ENCODE data around the gene CARS2.
A peak's percentile ranks its signal among the peaks of the same experiment; 100 is the strongest.
"Not testable (repeated sequence)": the region's sequence is repeated elsewhere in the genome, so short reads cannot be mapped to it uniquely, and the experiment has no call there.

CARS2 gene

GRCh38 chr13:110700641-110701040, 5.3 kb downstream of the CARS2 start:
- TF ChIP-seq POLR2A (IDR thresholded peaks at IDR 0.05; ENCODE audit: low read depth, low read length): no peak
- no peak for FAIRE-seq
- DNase-seq (ENCODE audit: insufficient read length, low spot score): no peak

DNA sequence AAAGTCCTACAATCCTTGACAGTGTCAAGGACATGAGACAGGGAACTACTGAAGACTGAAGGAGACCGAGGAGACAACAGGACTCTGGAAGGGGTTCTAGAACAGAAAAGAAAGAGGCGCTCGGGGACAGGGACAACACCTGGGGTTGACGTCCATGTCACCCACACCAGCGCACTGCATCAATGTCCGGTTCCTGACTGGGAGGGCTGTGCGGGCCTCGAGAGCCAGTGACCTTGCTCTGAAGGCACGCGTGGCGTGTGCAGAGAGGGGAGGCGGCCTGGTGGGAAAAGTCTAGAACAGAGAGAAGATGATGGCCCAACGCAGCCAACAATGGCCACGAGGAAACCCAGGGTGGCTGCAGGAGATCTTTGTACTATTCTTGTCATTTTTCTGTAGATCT, 5.7 kb downstream of the CARS2 start:
- no peak for TF ChIP-seq POLR2A (IDR thresholded peaks at IDR 0.05; ENCODE audit: low read depth, low read length)
- no peak for FAIRE-seq
- no peak for DNase-seq (ENCODE audit: insufficient read length, low spot score)

GRCh38 chr13:110699148-110700145, 6.5 kb downstream of the CARS2 start:
- no peak for DNase-seq (ENCODE audit: insufficient read length, low spot score)
- peak; percentile 62 for FAIRE-seq
- TF ChIP-seq POLR2A (IDR thresholded peaks at IDR 0.05; ENCODE audit: low read depth, low read length): no peak

DNA sequence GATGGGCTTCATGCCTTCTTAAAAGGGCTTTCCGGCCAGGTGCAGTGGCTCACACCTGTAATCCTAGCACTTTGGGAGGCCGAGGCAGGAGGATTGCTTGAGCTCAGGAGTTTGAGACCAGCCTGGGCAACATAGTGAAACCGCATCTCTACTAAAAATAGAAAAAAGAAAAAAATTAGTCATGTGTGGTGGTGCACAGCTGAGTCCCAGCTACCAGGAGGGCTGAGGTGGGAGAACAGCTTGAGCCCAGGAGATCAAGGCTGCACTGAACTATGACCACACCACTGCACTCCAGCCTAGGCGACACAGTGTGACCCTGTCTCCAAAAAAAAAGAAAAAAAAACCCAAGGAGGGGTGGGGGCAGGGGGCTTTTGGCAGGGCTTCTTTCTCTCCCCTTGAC, 7.2 kb downstream of the CARS2 start:
- TF ChIP-seq POLR2A (IDR thresholded peaks at IDR 0.05; ENCODE audit: low read depth, low read length): no peak
- no peak for DNase-seq (ENCODE audit: insufficient read length, low spot score)
- no peak for FAIRE-seq

GRCh38 chr13:110697842-110698241, 8.1 kb downstream of the CARS2 start:
- no peak for TF ChIP-seq POLR2A (IDR thresholded peaks at IDR 0.05; ENCODE audit: low read depth, low read length)
- no peak for DNase-seq (ENCODE audit: insufficient read length, low spot score)
- FAIRE-seq: peak; percentile 20

- DNase-seq (ENCODE audit: insufficient read length, low spot score) (no peak), FAIRE-seq (peak; percentile 30)
- no peak for TF ChIP-seq POLR2A (IDR thresholded peaks at IDR 0.05; ENCODE audit: low read depth, low read length)
These were observed 9.1 kb downstream of the CARS2 start for GRCh38 chr13:110696776-110697175.

DNA sequence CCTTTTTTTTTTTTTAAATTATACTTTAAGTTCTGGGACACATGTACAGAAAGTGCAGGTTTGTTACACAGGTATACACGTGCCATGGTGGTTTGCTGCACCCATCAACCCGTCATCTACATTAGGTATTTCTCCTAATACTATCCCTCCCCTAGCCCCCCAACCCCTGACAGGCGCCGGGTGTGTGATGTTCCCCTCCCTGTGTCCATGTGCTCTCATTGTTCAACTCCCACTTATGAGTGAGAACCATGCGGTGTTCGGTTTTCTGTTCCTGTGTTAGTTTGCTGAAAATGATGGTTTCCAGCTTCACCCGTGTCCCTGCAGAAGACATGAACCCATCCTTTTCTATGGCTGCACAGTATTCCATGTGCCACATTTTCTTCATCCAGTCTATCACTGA, 10.1 kb downstream of the CARS2 start:
- not testable (repeated sequence) for FAIRE-seq; DNase-seq (ENCODE audit: insufficient read length, low spot score)

GRCh38 chr13:110690516-110690915, 15.4 kb downstream of the CARS2 start:
- peak; percentile 41 for FAIRE-seq
- no peak for TF ChIP-seq POLR2A (IDR thresholded peaks at IDR 0.05; ENCODE audit: low read depth, low read length)

DNA sequence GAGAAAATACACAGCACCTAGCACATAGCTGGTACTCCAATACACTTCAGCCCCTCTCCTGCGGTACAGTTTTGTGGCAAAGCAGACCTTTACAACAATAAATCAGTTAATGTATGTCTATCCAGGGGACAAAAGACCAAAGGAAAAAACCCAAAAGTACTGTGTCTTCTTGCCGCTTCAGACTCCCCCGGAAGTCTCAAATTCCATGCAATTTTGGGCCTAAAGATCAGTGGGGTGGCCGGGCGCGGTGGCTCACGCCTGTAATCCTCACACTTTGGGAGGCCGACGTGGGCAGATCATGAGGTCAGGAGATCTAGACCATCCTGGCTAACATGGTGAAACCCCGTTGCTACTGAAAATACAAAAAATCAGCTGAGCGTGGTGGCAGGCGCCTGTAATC, 16.2 kb downstream of the CARS2 start:
- no peak for FAIRE-seq
- TF ChIP-seq POLR2A (IDR thresholded peaks at IDR 0.05; ENCODE audit: low read depth, low read length): no peak
- no peak for DNase-seq (ENCODE audit: insufficient read length, low spot score)

More at GRCh38 chr13:110690516-110690915, 15.4 kb downstream of the CARS2 start:
- no peak for DNase-seq (ENCODE audit: insufficient read length, low spot score)

GRCh38 chr13:110689041-110689440, 16.9 kb downstream of the CARS2 start:
- TF ChIP-seq POLR2A (IDR thresholded peaks at IDR 0.05; ENCODE audit: low read depth, low read length): no peak
- FAIRE-seq: no peak
- DNase-seq (ENCODE audit: insufficient read length, low spot score): no peak

GRCh38 chr13:110687736-110688135, 18.2 kb downstream of the CARS2 start:
- TF ChIP-seq POLR2A (IDR thresholded peaks at IDR 0.05; ENCODE audit: low read depth, low read length): no peak
- no peak for DNase-seq (ENCODE audit: insufficient read length, low spot score)

GRCh38 chr13:110685305-110686020, 20.5 kb downstream of the CARS2 start:
- TF ChIP-seq POLR2A (IDR thresholded peaks at IDR 0.05; ENCODE audit: low read depth, low read length): no peak
- FAIRE-seq (no peak), DNase-seq (ENCODE audit: insufficient read length, low spot score) (no peak)

More at GRCh38 chr13:110687736-110688135, 18.2 kb downstream of the CARS2 start:
- no peak for FAIRE-seq

GRCh38 chr13:110684388-110685056, 21.4 kb downstream of the CARS2 start:
- no peak for TF ChIP-seq POLR2A (IDR thresholded peaks at IDR 0.05; ENCODE audit: low read depth, low read length)
- no peak for FAIRE-seq
- DNase-seq (ENCODE audit: insufficient read length, low spot score): no peak

GRCh38 chr13:110683921-110684320, 22.0 kb downstream of the CARS2 start:
- no peak for DNase-seq (ENCODE audit: insufficient read length, low spot score)
- FAIRE-seq: no peak
- no peak for TF ChIP-seq POLR2A (IDR thresholded peaks at IDR 0.05; ENCODE audit: low read depth, low read length)

Data from H54 (cell line).